GM20000 (cell line): Measurements from ENCODE around the gene MBOAT7.
"Not testable (repeated sequence)": the region's sequence is repeated elsewhere in the genome, so short reads cannot be mapped to it uniquely, and the experiment has no call there.

Experiments
- DNase-seq: peaks from one replicate; pipeline ENCODE4 v3.0.0; 2012; ENCODE audit warnings: low spot score
- CTCF ChIP-seq: IDR thresholded peaks from 2 replicates; pipeline ENCODE4 v1.5.1; 2012; ENCODE audit warnings: mild to moderate bottlenecking, control low read depth; ENCODE audit errors: extremely low read depth, missing control alignments

MBOAT7 gene

DNA sequence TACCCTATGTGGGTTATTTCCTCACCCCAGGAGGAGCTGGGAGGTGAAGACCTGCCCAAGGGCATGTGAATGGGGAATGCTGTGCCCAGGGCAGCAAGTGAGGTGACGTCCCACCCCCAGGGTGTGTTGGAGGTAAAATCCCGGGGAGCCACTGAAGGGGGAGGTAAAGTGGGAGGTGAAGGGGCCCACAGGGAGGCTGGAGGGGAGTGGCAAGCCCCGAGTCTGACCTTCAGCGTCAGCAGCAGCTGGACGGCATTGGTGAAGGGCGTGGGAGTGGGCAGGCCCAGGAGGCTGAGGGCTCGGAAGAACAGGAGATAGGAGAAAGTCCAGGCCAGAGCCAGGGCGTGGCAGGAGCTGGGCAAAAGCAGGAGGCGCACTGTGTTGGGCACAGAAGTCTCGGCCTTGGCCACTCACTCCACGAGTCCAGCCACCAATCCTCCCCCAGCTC is 2.4 kb downstream of the MBOAT7 start:
- TF ChIP-seq CTCF = no peak
- DNase-seq = no peak

DNA sequence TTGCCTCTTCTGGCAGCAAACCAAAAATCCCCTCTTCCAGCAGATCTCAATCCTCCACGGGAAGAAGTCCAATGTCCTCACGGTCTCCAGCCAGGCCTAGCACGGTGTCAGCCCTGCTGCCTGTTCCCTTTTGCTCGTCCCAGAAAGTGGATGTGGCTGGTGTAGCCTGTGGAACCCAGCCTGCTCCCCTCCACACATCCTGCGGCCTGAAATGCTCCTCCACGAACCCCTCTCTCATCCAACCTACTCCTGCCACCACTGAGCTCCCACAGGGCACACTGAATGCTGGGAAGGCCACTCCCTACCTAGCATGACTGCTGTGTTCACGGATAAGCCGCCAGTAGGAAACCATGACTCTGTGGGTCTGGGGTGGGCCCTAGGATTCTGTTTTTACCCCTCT is 3.0 kb downstream of the MBOAT7 start:
- no peak for TF ChIP-seq CTCF
- no peak for DNase-seq

- no peak for DNase-seq
- no peak for TF ChIP-seq CTCF
Measured at GRCh38 chr19:54183431-54183830, 5.9 kb downstream of the MBOAT7 start.

- not testable (repeated sequence) for DNase-seq
Measured at GRCh38 chr19:54181894-54182293, 7.5 kb downstream of the MBOAT7 start.

GRCh38 chr19:54180691-54181091 is 8.7 kb downstream of the MBOAT7 start:
- no peak for TF ChIP-seq CTCF
- DNase-seq = no peak

- no peak for TF ChIP-seq CTCF
- DNase-seq = peak; percentile 35
Measured at GRCh38 chr19:54179921-54180461, 9.4 kb downstream of the MBOAT7 start.

DNA sequence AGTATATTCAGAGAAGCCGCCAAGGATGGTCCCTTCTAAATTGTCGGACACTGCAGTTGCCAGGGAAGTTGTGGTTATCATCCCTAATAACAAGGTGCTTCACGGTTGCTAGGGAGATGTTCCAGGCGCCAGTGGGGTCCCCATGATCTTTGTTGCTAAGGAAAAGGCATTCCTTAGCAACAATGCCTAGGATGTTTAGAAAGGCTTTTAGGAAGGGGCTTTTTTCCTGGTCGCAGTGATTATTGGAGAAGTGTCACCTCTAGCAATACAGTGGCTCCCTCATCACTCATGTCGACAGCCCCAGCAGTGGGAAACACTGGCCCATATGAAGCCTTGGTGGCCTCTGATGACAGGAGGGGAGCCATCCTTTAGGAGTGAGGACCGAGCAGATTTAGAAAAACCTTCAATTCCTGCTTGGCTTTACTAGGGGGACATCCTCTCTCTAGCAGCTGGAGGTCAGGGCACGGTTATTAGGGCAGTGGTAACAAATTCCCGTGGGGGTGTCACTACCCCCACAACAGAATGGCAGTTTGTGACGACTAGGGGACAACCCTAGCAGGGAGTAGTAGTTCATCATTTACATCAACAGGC is 10.0 kb downstream of the MBOAT7 start:
- no peak for TF ChIP-seq CTCF
- DNase-seq = no peak

DNA sequence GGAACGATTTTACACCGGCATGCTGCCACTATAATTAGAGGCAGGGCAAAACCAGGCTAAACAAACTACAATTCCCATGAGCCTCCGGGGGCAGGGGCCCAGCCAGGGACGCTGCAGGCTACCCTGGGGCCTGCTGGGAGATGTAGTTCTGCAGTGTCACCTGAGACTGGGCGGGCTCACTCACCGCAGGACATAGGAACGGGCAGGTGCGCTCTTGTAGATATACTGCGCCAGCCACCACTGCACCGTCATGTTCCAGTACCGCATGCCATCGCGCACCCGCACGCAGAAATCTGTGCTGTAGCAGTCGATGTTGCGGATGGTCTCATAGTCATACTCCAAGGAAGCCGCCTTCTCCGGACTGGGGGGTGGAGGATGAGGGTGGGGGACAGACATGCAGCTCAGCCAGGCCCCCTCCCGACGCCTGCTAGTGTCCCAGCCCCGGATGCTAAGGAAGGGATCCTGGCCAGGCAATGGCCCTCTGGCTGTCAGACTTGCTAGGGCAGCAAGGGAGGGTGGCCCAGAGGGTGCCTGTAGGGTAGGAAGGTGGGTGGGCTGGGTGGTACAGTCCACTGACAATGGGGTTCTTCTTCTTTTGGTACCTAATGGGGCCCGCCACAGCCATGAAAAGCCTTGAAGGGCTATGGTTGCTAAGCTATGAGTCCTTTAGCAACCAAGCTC is 10.7 kb downstream of the MBOAT7 start:
- TF ChIP-seq CTCF = no peak
- DNase-seq = no peak
